Activated naive CD8-positive, alpha-beta T cell treated with anti-CD3 and anti-CD28 coated beads, Interleukin-2, amount 50 U/mL, for 16 hours (primary cell): ENCODE results near the gene PCTP.

Experiments
- DNase-seq: peaks from one replicate; pipeline ENCODE4 v3.0.0-alpha.2; 2020; ENCODE audit warnings: low read depth, low spot score

Gene PCTP

DNA sequence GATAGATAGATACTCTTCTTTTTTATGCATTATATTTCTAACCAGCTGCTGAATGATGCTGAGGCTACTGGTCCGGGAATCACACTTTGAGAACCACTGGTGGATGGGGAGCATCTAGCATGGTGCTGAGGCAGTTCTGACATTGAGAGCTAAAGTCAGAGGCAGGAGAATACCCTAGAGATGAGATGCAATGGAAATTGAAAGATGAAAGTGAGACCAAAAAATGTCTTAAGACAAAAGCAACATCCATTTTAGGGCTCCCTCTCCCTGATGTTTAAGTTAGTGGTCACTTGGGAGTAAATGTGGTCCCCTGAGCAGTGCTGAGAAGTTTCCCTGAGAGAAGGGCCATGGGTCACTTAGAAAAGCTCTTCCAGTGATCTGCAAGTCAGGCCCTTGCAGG lies 6.8 kb downstream of the PCTP start:
- DNase-seq = no peak

DNA sequence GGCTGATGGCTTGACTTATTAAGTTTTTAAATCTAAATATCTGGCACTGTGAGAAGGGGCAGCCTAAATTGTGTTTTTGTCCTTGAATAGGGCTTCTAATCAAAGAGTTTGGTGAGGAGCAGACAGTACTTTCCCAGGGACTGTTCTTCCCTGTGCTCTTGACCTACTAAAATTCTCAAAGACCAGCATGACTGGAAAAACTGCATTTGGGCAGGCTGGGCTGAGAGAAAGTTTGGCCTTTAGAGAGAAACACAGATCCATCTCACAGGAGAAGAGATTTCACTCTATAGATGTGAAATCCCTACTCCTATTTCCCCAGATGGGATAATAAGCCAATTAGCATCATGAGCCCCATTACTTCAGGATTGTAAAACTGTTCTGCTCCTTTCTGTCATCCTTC lies 7.3 kb downstream of the PCTP start:
- DNase-seq = no peak

DNA sequence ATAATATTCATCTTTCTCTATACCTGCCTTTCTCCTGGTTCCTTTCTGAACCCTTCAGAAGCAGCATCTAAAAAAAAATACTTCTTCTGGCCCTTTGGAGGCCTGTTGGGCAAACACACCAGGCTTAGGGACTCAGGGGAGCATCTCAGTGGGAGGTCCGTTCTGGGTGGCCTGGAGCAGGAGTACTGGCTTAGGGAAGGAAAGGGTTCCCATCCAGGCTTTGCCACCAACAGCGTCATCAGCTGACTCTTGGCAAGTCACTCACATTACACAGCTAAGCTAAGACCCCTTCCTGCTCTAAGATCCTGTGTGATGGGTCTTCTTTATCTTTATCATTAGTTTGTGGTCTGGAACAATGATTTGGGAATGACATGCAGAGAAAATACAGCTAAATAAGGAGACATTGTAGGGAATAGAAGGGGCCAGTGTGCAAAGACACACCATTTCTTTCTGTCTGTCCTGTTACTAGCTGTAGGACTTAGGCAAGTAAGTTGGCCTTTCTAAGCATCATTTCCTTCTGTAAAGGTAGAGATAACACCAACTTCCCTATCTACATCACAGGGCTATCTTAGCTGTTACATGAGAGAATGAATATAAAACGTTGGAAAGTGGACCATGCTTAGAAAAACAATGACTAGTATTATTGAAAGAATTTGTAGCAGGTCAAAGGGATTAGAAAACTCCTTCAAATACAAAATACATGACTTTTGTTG lies 9.9 kb downstream of the PCTP start:
- DNase-seq = no peak

DNA sequence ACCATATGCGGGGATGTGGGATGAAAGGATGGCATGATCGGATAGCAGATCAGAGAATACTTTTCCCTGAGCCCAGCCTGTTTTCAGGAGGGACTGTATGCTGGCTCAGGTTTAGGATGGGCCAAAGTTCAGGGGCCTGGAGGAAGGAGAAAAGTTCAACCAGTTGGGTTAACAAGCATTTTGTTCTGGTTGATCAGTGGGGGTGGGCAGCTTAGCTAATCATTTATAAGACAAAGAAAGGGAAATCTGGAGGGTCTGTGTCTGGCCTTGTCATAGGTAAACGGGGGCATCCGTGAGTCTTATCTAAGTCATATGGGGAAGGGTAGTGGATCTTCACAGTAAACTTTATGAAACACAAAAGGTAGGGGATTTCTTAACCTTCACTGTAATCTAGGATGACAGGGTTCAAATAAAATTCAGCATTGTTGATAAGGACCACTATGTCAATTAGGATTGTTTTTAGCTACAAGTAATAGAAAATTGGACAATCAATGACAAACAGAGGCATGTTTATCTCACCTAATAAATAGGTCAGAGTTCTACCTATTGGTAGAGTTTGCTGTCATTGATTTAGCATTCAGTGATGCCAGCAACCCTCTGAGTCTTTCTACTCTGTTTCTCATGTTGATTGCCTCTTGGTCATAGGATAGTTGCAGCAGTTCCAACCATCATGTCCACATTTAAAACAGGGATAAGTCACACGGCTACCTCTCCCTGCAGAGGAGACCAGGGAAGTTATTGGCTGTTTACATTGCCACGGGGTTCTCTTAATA lies 11.4 kb downstream of the PCTP start:
- no peak for DNase-seq

DNA sequence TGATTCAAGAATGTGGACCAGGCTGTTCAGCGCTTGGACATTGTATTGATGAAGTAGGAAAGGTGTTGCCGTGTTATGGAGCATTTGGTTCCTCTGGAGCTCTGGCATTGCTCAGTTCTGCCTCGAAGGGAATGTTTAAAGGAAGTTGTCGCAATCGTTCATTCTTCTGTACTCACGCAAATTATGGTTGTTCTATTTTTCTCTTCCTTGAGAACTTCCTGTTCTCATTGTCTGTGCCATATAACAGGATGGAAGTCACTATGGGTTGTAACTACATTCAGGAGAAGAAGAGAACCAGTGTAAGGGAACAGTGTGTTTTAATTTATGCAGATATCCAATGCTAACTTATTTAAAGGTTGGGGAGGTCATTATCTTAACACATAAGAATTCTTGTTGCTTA lies 13.0 kb downstream of the PCTP start:
- no peak for DNase-seq

DNA sequence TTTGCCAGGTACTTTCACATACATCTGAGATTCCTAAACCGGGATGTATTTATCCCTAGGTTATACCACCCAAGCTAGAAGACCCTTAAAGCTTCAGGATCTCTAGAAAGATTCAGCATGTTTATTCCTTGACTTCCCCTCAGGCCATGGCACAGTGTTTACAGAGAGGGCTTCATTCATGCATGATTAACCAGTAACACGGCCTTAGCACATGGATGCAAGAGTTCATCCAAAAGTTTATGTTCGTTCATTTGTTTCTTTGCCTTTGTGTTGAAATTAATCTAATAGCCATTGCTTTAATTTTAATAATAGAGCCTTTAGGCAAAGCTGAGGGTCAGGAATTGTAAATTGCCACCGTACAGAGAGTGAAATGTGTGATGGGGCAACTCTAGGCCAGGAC lies 13.8 kb downstream of the PCTP start:
- DNase-seq = no peak

DNA sequence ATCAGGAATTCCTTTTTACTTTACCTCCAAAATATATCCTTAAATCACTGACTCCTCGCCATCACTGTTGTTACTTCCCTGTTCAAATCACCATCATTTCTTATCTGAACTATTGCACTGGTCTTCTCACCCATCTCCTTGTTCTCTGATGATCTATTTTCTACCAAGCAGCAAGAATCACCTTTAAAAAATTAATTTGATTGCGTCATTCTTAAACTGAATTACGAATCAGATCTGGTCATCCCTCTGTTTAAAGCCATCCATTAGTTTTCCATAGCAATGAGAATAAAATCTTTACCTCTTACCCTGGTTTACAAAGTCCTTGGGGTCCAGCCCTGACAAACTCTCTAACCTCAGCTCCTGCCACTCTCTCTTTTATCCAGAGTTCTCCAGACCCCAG lies 14.6 kb downstream of the PCTP start:
- DNase-seq = no peak

DNA sequence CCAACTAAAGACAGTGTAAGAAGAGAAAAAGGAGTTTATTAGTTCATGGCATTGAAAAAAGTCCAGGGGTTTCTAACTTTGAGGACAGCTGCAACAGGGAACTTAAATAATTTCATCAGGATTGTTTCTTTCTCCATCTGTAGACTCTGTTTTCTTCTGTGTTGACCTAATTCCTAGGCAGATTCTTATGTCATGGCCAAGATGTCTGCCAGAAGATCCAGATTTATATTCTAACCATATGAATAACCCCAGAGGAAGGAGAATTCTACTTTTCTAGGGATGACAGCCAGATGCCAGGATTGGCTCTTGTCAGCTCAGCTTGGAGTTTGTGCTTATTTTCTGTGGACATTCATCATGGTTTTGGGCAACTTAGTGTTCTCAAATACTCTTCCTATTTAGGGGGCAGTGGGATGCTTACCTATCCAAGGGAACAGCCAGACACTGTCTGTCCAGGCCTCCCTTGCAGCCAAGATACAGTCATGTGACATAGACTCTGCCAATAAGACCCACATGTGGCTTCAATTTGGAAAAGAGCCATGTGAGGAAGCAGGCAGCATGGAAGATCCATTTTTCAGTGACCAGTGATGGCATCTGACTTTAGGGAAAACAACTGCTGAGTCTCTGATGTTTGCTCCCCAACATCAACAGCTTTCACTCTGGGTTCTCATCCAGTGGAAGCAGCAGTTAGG lies 18.2 kb downstream of the PCTP start:
- DNase-seq = no peak

DNA sequence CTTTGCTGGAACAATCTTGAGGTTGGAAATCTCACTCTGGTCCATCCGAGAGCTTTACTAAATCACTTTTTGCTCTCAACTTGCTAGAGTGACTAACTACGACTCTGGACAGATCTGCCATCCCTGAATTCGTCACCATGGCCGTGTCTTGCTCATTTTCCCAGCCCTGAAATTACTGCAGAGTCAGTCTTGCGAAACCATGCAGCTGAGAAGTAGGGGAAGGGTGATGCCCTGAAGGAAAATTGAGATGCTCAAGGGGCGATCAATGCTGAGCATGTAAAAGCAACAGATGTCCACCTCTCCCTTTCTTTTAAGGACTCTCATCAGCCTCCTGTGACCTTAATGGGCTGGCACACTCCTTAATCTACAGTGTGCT lies 18.8 kb downstream of the PCTP start:
- DNase-seq = no peak

DNA sequence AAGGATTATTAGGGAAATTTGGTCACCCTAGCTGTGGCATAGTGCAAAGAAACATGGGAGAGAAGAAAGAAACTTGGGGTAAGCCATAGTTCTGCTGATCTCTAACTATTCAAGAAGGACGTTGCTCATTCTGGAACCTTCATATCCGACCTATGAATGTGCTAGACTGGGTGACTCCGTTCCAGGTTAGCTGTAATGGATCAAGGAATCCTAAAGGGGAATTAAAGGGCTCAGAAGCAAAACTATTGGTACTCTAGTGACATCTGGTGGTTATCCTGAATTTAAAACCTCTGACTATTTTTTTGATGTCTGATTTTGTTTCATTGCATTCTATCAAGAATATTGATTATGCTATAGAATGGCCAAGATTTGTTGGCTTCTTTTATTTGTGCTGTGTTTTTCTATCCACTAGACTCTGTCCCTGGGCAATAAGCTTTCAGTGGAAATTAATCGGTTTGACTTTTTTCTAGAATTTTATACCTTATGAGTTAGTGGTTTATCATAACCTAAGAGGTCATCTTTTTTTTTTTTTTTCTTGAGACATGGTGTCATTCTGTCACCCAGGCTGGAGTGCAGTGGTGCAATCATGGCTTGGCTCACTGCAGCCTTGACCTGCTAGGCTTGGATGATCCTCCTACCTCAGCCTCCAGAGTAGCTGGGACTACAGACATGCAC lies 19.5 kb downstream of the PCTP start:
- no peak for DNase-seq

DNA sequence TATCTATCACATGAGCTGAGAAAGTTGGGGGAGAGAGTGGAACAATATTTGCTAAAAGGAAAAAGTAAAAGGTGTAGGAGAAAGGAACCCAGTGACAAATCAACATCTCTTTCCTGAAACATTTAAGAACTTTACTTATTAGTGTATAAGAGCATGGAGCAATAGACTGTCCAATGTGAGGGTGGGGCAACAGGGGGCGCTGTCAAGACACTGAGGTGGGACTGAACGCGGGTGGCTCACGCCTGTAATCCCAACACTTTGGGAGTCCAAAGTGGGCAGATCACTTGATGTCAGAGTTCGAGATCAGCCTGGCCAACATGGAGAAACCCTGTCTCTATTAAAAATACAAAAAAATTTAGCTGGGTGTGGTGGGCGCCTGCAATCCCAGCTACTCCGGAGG lies 21.2 kb downstream of the PCTP start:
- no peak for DNase-seq

DNA sequence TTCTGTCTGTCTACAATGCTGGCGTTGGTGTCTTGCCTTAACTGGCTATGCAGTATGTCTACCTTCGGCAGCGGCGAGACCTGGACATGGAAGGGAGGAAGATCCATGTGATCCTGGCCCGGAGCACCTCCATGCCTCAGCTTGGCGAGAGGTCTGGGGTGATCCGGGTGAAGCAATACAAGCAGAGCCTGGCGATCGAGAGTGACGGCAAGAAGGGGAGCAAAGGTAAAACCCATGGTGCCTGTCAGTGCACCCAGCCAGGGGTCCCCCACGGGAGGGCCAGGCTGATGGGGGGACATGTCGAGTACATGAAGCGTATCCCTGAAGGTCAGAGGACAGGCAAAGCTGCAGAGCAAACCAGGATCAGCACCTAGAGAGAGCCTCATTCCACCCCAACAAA lies 22.8 kb downstream of the PCTP start:
- DNase-seq = no peak

DNA sequence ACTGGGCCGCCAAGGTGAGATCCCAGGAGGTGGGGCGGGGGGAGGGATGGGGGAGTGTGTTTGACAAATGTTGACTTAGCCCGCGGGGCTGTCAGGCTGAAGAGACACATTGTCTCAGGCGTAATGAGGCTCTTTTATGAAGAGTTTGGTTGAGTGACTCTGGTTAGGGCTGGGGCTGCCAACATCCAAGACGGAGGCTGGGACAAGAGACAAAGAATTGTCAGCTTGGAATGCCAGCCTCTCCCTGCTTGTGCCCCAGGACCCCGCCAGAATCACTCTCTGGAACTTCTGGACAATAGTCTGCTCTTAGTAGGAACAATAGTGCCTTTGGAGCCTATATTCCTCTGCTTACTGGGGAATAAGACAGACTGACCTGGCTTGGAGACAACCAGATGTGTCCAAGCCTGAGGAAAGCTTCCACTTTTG lies 24.0 kb downstream of the PCTP start:
- DNase-seq = no peak

DNA sequence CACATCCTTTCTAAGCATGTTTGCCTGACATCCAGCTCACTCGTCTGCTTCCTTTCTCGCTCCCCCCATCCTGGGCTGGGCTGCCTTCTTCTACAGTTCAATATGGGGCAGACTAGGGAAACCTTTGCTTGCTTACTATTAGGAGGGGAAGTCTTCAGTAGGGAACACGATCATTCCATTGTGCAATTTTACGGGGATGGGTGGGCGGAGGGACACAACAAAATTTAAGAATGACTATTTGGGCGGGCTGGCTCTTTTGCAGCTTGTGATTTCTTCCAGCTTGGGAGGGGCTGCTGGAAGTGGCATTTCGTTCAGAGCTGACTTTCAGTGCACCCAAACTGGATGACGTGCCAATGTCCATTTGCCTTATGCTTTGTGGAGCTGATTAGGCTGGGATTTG lies 25.4 kb downstream of the PCTP start:
- DNase-seq = no peak

DNA sequence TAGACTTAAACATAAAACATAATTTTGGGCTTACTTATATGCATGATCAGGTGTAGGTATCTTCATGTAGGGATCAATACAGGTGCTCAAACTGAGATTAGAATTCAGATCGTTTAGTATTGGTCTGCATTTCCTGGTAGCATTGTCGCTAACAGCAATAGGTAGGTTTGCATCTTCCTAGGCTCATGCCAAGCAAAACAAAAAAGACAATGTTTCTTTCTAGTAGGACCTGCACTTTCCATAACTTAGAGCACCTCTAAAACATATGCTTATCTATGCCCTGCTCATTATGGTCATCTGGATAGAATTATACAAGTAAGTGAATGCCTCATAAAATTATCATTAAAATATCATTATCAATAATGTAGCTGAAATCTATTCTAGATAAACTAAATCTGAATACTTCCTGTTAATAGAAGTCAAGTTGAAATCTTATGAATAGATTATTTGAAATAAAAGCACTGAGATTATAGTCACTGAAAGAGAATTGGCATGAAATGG lies 26.7 kb downstream of the PCTP start:
- DNase-seq = no peak

DNA sequence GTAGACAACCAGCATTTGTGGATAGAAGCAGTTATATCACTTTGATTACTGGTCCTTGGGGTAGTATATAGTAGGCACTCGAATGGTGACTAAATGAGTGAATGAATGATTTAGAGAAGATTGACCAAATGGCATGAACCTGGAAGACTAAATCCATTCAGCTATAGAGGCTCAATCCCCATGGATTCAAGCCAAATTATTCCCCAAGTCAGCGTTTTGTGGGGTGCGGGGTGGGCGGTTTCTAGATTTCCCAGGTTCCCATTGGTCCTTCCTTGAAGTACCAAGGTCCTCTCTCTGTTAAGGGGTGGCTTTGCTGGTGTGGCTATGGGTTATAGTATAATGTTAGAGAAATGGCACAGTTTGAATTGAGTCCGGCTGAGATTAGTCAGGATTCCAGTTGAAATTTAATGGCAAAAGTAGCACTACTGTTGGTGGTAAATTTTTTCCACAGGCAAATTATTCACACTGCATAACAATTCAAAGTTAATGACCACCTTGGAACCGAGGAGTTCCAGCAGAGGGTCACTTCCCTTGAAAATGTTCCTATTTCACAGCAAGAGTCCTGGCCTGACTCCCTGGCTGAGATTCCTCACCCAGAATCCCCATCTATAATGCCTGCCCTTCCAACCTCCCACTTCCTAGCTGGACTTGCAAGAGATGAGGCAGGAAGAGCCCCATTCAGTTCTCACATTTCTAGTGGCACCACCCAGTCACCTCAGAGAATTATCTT lies 27.7 kb downstream of the PCTP start:
- no peak for DNase-seq

DNA sequence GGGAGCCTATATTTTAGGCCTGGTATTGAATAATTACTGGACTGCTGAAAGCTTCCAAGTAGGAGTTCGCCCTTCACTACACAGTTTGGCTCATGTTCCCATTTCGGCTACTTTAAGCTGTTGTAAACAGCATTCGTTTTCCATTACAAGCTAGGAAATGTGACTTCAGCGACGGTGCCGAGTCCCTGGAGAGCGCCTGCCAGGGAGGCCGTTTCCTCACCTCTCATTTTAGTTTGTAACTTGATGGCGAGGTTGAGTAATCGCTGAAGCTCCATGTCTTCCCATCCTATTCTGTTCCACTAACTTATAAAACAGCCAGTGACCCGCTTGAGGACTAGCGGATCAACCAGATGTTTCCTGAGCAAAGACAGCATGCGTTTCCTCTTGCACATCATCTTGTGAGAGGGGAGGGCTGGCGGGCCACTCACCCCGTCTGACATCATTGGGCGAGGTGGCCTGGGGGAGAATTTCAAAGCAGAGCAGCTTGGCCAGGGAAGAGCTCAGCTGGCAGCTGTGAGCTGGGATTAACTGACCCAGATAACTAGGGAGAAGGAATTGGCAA lies 32.9 kb downstream of the PCTP start:
- no peak for DNase-seq

DNA sequence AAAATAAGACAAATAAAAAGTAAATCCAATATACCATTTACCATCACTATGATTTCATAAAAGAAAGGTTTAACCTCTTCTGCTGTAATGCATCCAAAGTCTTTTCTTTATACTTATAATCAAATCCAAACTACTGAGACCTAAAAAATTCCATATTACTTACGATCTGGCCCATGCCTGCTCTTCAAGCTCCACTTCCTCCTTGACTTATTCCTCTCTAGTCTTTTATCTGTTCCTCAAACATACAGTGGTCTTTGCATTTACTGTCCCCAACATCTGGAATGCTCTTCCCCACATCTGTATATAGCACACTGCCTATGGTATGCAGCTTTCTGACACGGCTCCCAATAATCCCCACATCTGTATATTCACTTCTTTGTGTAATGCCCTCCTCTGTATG lies 33.8 kb downstream of the PCTP start:
- no peak for DNase-seq

DNA sequence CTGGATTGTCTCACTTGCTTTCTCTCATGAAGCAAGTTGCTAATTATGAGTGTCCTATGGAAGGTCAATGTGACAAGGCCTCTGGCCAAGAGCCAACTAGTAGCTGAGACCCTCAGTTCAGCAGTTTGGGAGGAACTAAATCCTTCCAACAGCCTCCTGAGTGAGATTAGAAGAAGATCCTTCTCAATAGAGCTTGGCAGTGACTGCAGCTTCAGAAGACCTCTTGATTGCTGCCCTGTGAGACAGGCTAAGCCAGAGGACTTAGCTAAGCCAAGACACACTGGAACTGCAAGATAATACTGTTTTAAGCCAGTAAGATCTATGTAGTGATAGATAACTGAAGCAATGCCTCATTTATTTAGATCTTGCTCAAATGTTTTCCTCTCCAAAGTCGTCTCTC lies 34.3 kb downstream of the PCTP start:
- DNase-seq = no peak

DNA sequence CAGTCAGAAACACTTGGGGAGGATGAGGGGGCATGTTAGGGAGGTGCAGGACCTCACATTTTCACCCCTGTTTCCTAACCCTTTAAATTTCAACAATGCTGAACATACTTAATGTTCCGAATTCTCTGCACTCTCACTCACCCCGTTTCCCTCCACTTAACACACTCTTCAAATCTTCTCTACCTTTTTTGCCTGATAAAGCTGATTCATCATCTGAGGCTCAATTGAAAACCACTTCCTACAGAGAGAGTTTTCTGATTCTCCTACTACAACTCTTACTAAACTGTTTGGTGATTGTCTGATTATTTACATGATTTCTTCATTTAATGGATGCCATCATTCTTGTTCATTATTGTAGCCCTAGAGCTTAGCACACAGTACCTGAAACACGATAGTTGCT lies 42.4 kb downstream of the PCTP start:
- DNase-seq = no peak
